PFSK-1 (cell line): Measurements from ENCODE around the gene FJX1.

Experiments
- POLR2AphosphoS5 ChIP-seq: IDR thresholded peaks from 2 replicates; pipeline ENCODE4 v1.6.1; 2012; ENCODE audit warnings: low read depth, mild to moderate bottlenecking, control low read depth, low read length, moderate library complexity
- REST ChIP-seq, 2 experiments: IDR thresholded peaks; 2 replicates each; pipeline versions ENCODE4 v1.6.1 to v1.8.0; 2011 to 2012; ENCODE audit warnings: low read depth in 2 of 2, low read length in 2 of 2, control low read depth in 1 of 2, inconsistent platforms in 1 of 2, mild to moderate bottlenecking in 1 of 2, moderate library complexity in 1 of 2; ENCODE audit not compliant: insufficient read depth in 1 of 2
- TAF1 ChIP-seq: IDR thresholded peaks from 2 replicates; pipeline ENCODE4 v1.6.1; 2012; ENCODE audit warnings: low read length, control low read depth, borderline replicate concordance; ENCODE audit not compliant: insufficient read depth

- TF ChIP-seq TAF1 = peak; percentile 40; the same call in 1 of the 2 replicates
- peak in 1 of 2 experiments; percentile 33; a peak in 1 of 4 replicates for TF ChIP-seq REST (IDR thresholded peaks at IDR 0.05; ENCODE audit: insufficient read depth in 1 of 2, low read depth in 2 of 2, low read length in 2 of 2)
- peak; percentile 38 for TF ChIP-seq POLR2AphosphoS5
Observed at GRCh38 chr11:35617687-35618496, at the start of gene FJX1.
